ENCODE measurements around the gene CNIH3.
A peak's percentile ranks its signal among the peaks of the same experiment; 100 is the strongest.
"Not testable (repeated sequence)": the region's sequence is repeated elsewhere in the genome, so short reads cannot be mapped to it uniquely, and the experiment has no call there.

Gene CNIH3

DNA sequence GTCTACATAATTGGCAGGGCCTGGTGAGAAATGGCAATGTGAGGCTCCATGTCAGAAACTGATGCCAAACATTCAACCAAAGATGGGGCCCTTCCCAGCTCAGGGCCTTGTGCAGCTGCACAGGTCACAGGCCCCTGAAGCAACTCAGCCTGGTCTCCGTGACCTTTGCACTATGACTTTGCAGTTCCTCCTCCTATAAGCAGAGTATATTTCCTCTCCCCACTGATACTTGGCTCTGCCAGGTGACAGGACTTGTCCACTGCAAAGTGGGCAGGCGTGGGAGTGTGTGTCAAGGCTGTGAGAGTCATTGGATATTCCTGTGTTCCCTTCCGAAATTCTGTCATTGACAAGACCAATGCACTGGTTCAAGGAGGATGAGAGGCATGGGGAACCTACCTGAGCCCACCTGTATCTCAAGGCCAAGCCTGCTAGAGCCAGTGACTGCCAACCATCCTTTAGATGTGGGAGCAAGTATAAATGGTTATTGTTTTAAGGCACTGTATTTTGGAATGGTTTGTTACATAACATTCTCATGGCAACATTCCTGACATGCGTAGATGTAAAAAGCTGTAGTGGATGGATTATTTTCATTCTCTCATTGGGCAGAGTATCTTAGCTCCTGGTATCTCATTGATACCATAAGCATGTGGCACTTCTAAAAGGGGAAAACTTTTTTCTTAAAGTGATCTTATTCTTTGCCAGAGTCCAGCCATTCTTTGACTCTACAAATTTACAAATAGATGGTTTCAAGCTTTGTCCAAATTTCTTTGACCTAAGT, 75.2 kb downstream of the CNIH3 start:
- no peak for DNase-seq

DNA sequence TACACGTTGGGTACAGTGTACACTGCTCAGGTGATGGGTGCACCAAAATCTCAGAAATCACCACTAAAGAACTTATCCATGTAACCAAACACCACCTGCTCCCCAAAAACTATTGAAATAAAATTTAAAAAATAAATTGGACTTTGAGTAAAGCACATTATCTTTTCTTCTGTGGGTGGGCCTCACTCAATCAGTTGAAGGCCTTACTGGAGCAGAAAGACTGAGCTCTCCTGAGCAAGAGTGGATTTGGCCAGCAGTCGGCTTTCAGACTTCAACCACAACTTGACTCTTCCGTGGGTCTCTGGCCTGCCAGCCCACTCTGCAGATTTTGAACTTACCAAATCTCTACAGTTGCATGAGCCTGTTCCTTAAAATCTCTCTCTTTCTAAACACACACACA, 78.9 kb downstream of the CNIH3 start:
- no peak for DNase-seq

DNA sequence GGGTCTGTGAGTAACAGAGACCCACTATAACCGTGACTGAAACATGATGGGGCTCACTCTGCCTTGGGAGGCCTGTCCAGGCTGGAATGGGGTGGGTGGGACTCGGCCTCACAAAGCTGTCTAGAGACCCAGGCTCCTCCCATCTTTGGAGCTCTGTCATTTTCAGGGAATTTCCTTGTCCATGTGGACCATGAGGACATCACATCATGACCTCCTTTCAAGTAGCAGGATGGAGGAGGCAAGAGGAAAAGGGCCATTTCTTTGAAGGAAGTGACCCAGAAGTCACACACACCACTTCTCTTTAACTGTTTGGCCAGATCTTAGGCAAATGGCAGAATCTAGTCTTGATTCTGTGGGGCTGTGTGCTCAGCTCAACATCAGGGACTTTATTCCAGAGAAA, 79.9 kb downstream of the CNIH3 start:
- DNase-seq, result no peak

DNA sequence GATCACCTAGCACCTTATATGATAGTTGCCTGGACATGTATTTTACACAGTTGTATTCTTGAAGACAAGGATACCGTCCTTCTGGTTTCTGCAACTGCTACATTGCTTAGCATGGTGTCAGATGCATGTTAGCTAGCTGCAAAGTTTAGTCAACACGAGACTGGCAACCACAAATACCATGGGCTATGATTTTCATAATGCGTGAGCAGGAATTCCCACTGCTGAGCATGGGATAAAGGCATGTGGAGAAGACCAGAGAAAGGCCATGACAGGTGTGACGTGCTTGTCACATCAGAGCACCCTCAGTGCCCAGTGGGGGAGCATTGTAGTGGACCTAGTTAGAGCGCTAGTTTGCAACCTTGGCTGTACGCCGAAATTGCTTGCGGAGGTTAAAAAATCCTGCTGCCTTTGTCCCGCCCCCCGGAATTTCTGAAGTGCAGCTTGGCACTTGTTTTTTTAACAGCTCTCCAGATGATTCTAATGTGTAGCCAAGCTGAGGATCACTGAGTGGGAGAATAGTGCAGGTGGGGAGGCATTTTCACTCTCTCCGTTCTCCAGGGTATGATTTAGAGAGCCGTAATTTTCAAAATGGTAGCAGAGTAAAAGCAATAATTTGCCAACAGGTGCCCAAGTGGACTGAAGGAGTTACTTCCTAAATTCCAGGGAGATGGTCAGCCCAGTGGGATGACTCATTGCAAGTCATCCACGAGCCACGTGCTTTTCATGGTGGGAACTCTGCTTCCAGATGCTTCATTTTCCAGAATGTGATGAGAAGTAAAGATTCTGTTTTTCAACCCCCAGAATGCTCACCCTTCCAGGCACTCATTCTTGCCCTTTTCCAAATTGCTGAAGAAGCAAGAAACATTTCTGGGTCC, 81.0 kb downstream of the CNIH3 start:
- DNase-seq, result no peak

DNA sequence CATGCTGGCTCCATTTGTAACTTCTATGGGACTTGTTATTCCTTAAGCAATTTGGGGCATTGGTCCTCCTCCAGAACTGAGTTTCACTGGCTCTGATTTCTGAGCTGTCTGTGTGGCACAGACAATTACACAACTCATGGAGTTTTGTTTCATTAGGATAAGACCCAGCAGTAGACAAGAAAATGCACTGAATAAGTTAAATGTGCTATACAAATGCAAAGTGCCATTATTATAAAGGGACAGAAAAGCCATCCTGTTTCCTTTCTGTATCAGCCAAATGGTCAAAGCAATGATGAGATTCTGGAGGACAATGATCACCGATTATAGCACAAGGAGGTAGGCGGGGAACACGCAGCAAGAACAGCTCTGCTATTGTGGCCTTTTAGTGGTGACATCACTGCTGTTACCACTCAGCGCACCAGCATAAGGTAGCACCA, 81.9 kb downstream of the CNIH3 start:
- DNase-seq, result no peak

DNA sequence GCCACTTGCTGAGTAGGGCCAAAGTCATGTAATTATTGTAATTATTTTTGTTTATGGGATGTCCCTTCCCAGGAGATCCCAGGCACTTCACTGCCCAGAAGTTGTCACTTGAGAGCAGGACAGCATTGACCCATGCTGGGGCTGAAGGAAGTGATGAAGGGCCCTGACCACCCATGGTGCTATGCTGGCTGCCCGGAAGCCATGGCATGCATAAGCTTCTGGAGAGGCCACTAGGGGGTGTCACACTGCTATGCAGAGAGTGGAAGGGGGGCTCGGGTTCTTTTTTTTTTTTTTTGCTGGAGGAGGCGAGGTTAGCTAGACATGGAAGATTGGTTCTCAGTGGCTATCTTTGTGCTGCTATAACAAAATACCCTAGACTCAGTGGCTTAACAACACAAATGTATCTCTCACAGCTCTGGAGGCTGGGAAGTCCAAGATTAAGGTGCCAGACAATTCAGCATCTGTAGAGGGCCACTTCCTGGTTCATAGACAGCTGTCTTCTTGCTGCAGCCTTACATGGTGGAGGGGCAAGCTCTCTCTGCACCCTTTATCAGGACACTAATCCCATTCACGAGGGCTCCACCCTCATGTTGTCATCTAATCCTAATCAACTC, 84.9 kb downstream of the CNIH3 start:
- peak; percentile 18 to 40 for DNase-seq

DNA sequence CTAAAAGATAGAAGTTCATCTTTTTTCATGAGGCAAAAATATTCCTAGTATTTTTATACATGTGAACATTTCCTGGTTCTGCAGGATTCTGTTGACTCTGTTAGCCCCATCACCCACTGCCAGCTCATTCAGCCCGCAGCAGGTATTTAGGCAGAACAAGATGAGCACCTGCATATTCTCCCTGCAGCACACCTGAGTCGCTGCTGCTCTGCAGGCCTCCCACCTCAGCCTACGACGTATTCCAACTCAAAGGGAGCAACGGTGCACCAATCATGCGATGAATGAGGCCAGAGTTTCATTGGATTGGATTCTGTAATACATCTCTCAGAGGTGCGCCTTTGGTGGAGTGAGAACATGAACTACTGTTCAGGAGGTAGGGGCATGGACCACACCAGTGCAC, 87.6 kb downstream of the CNIH3 start:
- DNase-seq, result no peak

DNA sequence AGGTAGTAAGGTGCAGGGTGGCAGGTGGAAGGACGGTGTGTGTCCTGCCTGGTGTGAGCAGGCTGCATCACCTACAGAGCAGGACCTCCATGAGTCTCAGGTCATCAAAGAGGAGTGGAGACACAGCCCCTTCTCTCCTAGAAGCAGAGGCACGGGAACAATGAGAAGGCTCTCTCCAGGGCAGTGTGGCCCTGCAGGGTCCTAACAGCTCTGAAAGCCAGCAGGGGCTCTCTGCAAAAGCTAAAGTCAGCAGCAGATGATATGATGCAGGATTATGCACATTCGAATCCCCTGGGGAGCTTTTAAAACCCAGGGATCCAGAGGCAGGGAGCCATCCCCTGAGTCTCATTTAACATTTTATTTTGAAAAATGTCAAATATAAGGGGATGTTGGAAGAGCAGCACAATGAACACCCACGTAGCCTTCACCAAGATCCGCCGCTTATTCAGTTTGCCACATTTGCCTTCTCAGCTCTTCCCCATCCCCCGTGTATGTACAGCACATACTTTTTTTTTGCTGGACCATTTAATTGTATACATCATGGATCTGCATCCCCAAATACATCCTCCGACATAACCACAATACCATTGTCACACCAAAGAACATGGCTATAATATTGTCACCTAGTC, 88.1 kb downstream of the CNIH3 start:
- DNase-seq, result no peak

DNA sequence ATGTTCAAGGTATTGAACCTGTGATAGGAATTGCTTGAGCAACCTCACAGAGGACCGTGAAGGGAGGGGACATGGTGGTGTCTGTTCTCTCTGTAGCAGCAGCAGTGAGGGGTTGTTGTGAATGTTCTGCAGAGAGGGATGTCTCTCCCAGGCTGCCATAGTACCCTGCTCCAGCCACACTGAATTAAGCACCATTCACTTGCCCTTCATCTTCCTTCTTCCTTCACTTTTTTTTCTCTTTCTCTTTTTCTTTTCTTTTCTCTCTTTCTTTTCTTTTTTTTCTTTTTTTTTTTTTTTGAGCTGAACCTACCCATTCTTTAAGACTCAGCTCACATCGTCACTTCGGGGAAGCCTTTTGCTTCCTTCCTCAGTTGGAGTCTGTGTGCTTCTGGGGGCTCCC, 89.5 kb downstream of the CNIH3 start:
- no peak for DNase-seq

DNA sequence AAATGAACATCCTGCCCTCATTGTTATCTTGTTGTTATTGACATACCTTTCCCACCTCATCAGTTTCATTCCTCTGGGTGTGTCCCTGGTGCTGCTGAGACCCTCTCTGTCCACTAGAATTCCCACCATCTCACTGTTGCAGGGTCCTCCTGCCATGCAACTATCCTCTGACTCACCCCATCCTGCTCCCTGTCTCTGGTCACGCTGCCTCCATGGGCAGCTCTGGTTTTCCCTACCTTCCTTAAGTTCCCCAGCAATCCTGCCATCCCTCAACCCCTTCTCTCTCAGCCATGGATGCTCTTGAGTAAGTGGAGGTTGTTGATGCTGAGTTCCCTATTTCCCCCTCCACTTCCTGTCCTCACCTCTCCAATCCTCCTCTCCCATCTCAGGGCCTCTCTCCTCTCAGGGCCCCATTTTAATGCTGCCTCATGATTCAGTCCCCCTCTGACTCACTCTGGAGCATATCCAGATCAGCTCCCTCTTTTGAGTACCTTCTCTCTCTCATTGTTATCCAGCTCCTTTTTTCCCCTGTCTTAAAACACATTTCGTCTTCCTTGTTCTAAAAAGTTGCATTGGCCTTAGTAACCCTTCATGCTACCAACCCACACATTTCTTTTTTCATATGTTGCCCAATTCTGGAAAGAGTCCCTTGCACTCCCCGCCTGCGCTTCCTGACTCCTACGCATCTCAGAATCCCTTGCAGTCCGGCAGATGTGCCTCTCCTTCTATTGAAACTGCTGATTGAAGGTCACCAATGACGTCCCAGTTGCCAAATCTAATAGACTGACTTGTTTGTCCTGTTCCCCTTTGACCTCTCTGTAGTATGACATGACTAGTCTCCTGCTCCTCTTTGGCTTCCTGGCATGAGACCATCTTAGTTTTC, 92.0 kb downstream of the CNIH3 start:
- no peak for DNase-seq

DNA sequence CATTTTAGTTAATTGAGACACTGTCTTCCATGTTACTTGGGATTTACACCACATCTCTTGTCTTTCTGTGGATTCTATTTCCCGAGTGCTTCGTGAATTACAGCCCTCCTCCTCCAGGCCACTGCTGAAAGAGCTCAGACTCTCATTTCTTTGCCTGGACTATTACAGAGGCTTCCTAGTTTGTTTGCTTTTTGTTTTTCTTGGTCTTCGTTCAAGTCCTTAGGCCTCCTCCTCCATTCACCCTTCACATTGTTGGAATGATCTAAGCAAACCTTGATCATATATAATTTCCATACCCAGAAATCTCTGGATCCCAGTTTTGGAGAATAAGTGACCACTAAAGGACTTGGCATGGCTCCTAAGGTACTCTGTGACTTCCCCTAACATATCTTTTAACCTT, 94.1 kb downstream of the CNIH3 start:
- no peak for DNase-seq

DNA sequence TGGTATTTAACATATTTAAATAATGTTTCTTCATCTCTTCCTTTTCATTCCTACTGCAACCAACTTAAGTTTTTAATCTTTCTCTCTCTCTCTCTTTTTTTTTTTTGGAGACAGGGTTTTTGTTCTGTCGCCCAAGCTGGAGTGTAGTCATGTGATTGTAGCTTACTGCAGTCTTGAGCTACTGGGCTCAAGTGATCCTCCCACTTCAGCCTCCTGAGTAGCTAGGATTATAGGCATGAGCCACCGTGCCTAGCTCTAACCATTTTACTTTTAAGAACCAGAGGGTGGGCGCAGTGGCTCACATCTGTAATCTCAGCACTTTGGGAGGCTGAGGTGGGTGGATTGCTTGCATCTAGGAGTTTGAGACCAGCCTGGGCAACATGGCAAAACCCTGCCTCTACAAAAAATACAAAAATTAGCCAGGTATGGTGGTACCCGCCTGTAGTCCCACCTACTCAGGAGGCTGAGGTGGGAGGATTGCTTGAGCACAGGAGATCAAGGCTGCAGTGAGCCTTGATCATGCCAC, 95.2 kb downstream of the CNIH3 start:
- not testable (repeated sequence) for DNase-seq

DNA sequence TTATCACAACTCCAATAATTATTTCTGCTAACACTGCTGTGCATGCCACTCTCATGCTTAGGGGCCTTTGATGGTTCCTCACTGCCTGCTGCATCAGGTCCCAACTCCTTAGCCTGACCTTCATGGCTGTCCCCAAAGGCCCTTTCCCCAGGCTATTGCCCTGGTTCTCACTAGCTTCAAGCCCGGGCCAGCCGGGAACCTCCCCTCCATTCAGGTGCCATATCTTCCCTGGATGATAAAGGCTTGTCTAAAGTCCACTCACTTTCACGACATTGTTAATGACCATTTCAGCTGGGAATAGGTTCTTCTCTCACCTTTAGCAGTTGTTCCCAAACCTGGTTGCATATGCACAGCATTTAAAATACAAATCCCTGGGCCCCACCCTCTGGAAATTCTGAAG, 95.8 kb downstream of the CNIH3 start:
- DNase-seq, result no peak

DNA sequence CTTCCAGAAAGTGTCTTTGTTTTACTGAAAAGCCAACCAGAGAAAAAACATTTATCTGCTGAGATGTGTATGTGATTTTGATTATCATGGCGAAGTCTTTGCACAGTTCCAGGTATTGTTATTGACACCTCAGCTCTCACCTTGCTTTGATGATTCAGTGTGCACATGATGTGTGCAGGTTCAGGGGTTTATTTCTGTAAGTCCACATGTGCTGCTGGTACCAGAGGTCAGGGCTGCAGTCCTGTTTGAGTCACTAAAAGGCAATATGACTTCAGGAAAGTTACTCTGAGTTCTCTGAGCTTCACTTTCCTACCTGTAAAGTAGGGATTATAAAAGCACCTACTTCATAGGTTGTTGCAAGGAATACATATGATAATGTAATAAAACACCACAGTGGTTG, 97.1 kb downstream of the CNIH3 start:
- no peak for DNase-seq

DNA sequence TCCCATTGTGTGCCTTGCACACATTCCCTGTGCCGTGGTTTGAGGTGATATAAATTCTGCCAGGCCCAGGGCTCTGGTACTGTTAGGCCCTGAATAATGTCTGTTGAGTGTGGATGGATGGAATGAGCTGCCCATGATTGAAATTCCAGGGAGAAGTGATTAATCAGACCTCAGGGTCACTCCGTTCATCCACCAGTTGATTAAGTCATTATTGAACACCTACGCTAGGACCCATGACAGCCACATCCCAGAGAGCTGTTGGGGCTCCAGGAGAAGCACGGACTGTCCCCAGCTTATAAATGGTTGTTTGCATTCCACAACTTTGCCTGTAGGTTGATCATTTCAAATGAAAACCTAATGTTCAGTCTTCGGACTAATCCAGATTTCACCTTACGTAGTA, 98.4 kb downstream of the CNIH3 start:
- DNase-seq, result no peak

DNA sequence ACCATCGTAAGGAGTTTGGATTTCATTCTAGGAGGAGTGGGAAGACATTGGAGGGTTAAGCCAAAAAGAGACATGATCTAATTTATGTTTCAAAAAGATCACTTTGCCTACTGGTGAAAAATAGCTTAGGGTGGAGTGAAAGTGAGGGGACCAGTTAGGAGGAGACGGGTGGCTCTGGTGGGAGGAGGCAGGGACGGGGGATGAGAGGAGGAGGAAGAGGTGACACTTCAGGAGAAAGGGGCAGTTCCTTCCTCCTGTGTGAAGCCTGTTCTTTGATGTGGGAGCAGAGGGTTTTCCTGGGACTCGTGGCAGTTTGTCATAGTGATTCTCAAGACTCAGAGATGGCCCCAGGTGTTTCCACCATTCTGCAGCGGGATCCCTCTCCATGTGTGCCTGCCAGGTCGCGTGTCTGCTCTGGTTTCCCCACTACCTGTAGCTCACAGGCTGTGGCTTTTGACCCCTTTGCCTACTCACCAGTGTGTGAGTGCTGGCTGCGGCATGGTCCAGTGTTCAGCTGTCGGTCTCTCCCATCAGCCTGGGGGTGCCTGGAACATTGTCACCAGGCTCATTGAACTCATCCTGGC, 102.4 kb downstream of the CNIH3 start:
- DNase-seq, result no peak

DNA sequence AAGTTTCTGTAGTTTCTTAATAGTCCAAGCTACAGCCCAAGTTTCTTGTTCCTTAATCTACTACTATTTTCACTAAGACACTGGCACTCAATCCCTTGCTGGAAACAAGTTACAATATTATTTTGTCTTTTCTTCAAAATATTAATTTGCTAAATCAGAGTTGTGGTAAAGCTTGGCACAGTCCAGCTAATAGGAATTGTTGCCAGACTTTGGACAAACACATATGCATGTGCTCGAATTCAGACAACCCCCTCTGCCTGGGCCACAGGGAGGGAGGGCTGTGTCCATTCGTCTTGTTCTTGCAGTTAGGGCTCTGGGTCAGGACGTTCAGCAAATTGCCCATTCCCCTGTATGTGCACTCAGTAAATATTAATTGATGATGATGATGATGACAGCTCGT, 103.6 kb downstream of the CNIH3 start:
- no peak for DNase-seq

DNA sequence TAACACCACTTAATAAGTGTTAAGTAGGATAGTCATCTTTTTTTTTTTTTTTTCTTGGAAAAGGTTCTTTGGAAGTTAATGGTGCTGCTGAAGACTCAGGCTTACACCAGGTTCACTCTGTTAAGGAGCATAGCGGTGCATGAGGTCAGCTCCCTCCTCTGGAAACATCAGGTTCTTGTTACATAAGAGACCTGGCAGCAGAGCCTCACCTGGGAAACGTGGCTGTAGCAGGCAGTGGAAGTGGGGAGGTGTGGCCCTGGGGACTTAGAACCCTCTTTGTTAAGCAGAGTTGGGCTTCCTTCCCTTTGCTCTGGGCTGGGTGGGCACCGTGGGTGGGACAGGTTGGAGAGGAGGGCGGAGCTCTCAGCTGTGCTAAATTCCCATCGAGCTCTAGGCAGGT, 104.1 kb downstream of the CNIH3 start:
- DNase-seq, result no peak

DNA sequence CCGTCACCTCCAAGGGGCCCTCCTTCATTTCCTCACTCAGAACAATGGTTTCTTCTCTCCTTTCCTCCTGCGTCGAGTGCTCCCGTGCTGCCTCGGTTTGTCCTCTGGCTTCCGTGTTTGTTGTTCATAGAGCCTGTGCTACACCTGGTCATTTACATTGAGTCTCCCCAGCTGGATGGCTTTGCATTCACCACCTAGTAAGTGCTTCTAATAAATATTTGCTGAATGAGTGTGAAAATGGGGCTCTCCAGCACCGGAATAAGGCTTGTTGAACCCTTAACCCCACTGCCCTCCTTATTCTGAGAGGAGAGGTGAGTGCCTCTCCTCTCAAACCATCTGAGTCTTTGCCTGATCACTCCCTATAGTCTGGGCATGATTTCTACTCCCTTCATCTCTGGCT, 104.9 kb downstream of the CNIH3 start:
- no peak for DNase-seq

DNA sequence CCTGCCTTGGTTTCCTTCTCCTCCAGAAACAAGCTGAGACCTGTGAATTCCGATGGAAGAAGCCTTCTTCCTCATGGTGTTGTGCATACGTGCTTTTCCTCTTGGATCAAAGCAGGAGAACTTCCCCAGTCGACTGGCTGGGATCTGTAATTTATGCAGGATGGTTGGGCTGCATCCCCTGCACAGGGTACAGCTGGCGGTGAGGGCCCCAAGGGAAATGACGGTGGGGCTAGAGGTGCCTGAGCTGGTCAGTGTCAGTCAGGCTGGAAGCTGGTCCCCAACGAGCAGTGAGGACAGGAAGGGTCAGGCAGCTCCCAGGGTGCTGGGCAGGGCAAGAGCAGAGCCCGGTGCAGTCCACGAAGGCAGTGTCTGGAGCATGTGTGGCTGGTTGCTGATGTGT, 106.7 kb downstream of the CNIH3 start:
- no peak for DNase-seq

DNA sequence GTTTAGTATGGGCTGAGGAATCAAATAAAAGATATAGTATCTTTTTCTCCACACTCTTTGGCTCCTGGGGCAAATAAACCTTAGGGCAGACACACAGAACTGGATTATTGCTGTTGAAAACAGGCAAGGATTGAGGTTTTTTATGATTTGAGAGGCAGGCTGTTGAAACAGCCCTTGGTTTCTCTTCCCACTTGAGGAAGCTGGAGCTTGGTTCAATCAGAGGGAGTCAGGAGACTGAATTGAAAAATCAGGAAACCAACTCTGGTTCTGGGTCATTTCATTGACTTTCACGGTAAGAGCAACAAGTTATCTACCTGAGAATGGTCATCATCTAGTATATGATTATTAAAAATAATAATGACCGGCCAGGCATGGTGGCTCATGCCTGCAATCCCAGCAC, 108.4 kb downstream of the CNIH3 start:
- no peak for DNase-seq

Measured in AML-193 (cell line).